Left ventricle myocardium inferior (tissue), 1 donor: ENCODE data around the gene GLP1R. TPM values are rescaled to one million over a fixed set of nuclear protein-coding genes. Genes with fewer than 3 reads are reported as not detected.
A peak's percentile ranks its signal among the peaks of the same experiment; 100 is the strongest.

Source experiments
- DNase-seq: peaks from one replicate; pipeline ENCODE4 v3.0.0-alpha.2; 2020
- H3K27ac ChIP-seq: fragments of 200-600 bp; replicated peaks from 2 replicates; pipeline ENCODE4 v1.8.0; 2021
- H3K27me3 ChIP-seq: fragments of 200-600 bp; 2 replicates; pipeline ENCODE4 v1.8.0; 2021; ENCODE audit warnings: low read depth
- H3K36me3 ChIP-seq: fragments of 200-600 bp; 2 replicates; pipeline ENCODE4 v1.8.0; 2021
- H3K4me1 ChIP-seq: fragments of 200-600 bp; 2 replicates; pipeline ENCODE4 v1.8.0; 2021
- H3K4me3 ChIP-seq: fragments of 200-600 bp; 2 replicates; pipeline ENCODE4 v1.8.0; 2021; ENCODE audit warnings: mild to moderate bottlenecking, moderate library complexity
- H3K9me3 ChIP-seq: fragments of 200-600 bp; replicated peaks from 2 replicates; pipeline ENCODE4 v1.8.0; 2021
- CTCF ChIP-seq: fragments of 200-600 bp; IDR thresholded peaks from 2 replicates; pipeline ENCODE4 v1.8.0; 2021; ENCODE audit warnings: antibody characterized with exemption, mild to moderate bottlenecking, borderline replicate concordance
- intact Hi-C: fragments of 100-400 bp; cut with micrococcal nuclease; formaldehyde crosslinking; loops from one replicate; pipeline ENCODE4 v1.11.0; 2022
- total RNA-seq: library from RNA; stranded (reverse); fragmentation: NEBNext Ultra II Directional; extraction: Animal tissue kit (Norgen Biotek cat#: 25700); gene quantifications from one replicate; pipeline ENCODE4 v1.2.1, GENCODE V29; 2021
- donor health status: DM: no; HTN: yes; CAD: no; lungs with severe emphysema.

The GLP1R gene
- total RNA-seq, 1 donor from 2014 or later, result 7.5 TPM

GRCh38 chr6:39041072-39041471 lies 7.5 kb upstream of the GLP1R start:
- TF ChIP-seq CTCF, result no peak
- no peak for DNase-seq
- intact Hi-C loops, result no loop called here
- peaks cover 49% of the 10 kb centered on the region for H3K27me3 ChIP-seq
- H3K9me3 ChIP-seq, result no peaks in the 10 kb centered on the region
- no peak overlapping the region for H3K4me3 ChIP-seq
- H3K27ac ChIP-seq, result no peak overlapping the region
- peaks cover 7% of the 10 kb centered on the region for H3K4me1 ChIP-seq
- no peaks in the 10 kb centered on the region for H3K36me3 ChIP-seq

GRCh38 chr6:39043776-39044175 lies 4.8 kb upstream of the GLP1R start:
- peaks cover 60% of the 10 kb centered on the region for H3K27me3 ChIP-seq
- DNase-seq, result no peak
- no peak for TF ChIP-seq CTCF

GRCh38 chr6:39044181-39044580 lies 4.4 kb upstream of the GLP1R start:
- H3K36me3 ChIP-seq, result no peaks in the 10 kb centered on the region
- H3K4me1 ChIP-seq, result peaks cover 11% of the 10 kb centered on the region
- TF ChIP-seq CTCF, result no peak

More at GRCh38 chr6:39043776-39044175, 4.8 kb upstream of the GLP1R start:
- Histone ChIP-seq H3K36me3 (no peaks in the 10 kb centered on the region), H3K4me3 (no peak overlapping the region), H3K9me3 (no peaks in the 10 kb centered on the region), H3K4me1 (peaks cover 8% of the 10 kb centered on the region), H3K27ac (no peak overlapping the region)
- intact Hi-C loops, result no loop called here

GRCh38 chr6:39047434-39048327 lies 900 bp upstream of the GLP1R start:
- Histone ChIP-seq H3K27ac (peak overlapping the region; percentile 63), H3K36me3 (no peaks in the 10 kb centered on the region), H3K4me1 (peaks cover 29% of the 10 kb centered on the region), H3K4me3 (peak overlapping the region; percentile 70), H3K27me3 (peaks cover 46% of the 10 kb centered on the region), H3K9me3 (no peaks in the 10 kb centered on the region)
- DNase-seq, result no peak
- intact Hi-C loops, result no loop called here
- no peak for TF ChIP-seq CTCF

More at GRCh38 chr6:39044181-39044580, 4.4 kb upstream of the GLP1R start:
- H3K27me3 ChIP-seq, result peaks cover 60% of the 10 kb centered on the region
- H3K27ac ChIP-seq, result no peak overlapping the region
- intact Hi-C loops, result no loop called here
- DNase-seq, result no peak
- H3K9me3 ChIP-seq, result no peaks in the 10 kb centered on the region
- no peak overlapping the region for H3K4me3 ChIP-seq

- peak overlapping the region; percentile 70 for H3K4me3 ChIP-seq
- no peak for DNase-seq
- H3K4me1 ChIP-seq, result peaks cover 45% of the 10 kb centered on the region
- TF ChIP-seq CTCF, result no peak
- intact Hi-C loops, result no loop called here
- no peaks in the 10 kb centered on the region for H3K36me3 ChIP-seq
- no peak overlapping the region for H3K27ac ChIP-seq
- no peaks in the 10 kb centered on the region for H3K9me3 ChIP-seq
- peaks cover 41% of the 10 kb centered on the region for H3K27me3 ChIP-seq
These were observed 1.1 kb downstream of the GLP1R start for GRCh38 chr6:39049575-39050283.
